NCI-H1105 treated with DMSO at 0.1 percent for 48 hours (cell line): ENCODE data around the gene KDM3B.
"Not testable (repeated sequence)": the region's sequence is repeated elsewhere in the genome, so short reads cannot be mapped to it uniquely, and the experiment has no call there.

Experiments used
- DNase-seq: peaks from one replicate; lab custom pipeline; 2025; lab: John Stamatoyannopoulos, UW

KDM3B gene, protein sequence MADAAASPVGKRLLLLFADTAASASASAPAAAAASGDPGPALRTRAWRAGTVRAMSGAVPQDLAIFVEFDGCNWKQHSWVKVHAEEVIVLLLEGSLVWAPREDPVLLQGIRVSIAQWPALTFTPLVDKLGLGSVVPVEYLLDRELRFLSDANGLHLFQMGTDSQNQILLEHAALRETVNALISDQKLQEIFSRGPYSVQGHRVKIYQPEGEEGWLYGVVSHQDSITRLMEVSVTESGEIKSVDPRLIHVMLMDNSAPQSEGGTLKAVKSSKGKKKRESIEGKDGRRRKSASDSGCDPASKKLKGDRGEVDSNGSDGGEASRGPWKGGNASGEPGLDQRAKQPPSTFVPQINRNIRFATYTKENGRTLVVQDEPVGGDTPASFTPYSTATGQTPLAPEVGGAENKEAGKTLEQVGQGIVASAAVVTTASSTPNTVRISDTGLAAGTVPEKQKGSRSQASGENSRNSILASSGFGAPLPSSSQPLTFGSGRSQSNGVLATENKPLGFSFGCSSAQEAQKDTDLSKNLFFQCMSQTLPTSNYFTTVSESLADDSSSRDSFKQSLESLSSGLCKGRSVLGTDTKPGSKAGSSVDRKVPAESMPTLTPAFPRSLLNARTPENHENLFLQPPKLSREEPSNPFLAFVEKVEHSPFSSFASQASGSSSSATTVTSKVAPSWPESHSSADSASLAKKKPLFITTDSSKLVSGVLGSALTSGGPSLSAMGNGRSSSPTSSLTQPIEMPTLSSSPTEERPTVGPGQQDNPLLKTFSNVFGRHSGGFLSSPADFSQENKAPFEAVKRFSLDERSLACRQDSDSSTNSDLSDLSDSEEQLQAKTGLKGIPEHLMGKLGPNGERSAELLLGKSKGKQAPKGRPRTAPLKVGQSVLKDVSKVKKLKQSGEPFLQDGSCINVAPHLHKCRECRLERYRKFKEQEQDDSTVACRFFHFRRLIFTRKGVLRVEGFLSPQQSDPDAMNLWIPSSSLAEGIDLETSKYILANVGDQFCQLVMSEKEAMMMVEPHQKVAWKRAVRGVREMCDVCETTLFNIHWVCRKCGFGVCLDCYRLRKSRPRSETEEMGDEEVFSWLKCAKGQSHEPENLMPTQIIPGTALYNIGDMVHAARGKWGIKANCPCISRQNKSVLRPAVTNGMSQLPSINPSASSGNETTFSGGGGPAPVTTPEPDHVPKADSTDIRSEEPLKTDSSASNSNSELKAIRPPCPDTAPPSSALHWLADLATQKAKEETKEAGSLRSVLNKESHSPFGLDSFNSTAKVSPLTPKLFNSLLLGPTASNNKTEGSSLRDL (N-terminal part only)

DNA sequence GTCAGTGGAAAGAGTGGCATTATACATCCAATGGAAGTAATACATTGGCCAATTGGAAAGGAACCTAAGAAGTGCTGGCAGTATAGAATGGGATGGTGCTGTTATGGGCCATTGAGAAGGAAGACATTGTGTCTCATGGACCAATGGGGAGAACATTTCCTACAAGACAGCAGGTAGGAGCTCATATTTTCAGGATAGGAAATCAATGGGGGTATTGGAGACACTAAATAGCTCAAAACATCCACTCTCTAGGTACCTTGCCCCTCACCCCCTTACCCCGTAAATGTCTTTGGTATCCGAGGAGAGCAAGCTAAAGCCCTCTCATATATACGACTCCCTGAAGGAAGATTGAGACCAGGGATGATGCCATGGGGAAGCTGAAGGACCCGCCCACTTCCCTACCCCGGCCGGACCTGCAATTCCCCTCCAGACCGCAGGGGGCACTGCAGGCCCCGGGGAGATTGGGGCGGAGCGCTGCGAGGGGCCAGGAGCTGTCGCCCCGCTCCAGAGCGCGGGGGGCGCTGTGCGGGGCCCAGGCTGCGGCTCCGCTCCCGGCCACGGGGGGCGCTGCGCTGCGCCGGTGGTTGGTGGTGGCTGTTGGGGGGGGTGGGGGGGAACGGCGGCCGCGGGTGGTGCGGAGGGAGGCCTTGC is at the start of gene KDM3B:
Gene KDM3B (plus strand): TSS at position 615 of the 651 bp plus-strand sequence. CDS start 111 bp downstream, outside the sequence.
- DNase-seq, result peak; percentile 65

DNA sequence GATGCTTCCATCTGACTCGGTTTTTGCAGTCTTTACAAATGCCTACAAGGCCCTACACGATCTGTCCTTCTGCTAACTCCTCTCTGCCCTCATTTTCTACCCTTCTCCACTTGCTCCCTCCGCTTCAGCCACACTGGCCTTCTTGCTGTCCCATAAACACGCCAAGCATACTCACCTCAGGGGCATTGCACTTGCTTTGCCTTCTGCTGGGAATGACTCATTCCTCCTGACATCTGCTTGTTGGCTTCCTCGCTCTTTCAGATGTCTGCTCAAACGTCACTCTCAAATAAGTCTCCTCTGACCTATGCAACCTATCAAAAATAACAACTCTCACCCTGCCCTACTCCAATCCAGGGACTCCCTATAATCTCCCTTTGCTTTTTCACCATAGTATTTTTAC is 49.1 kb upstream of the KDM3B start:
- DNase-seq, result no peak

DNA sequence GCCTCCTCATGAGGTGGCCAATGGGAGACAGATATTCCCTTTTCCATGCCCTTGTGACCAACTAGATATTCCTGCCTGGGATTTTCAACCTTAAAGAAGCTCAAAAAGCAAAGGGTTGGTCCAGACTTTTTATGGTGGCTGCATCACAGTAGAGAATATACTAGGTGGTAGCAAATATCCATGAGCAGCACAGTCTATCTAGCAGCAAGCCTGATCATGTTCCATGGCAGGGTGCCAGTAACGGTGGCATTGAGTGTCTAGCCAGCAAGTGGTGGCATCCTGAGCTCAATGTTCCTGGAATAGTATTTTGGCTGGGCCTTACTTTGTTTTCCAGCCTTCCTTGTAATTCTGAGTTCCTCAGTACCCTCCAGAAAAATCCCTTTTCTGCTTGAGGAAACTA is 46.7 kb upstream of the KDM3B start:
- DNase-seq, result peak; percentile 64

DNA sequence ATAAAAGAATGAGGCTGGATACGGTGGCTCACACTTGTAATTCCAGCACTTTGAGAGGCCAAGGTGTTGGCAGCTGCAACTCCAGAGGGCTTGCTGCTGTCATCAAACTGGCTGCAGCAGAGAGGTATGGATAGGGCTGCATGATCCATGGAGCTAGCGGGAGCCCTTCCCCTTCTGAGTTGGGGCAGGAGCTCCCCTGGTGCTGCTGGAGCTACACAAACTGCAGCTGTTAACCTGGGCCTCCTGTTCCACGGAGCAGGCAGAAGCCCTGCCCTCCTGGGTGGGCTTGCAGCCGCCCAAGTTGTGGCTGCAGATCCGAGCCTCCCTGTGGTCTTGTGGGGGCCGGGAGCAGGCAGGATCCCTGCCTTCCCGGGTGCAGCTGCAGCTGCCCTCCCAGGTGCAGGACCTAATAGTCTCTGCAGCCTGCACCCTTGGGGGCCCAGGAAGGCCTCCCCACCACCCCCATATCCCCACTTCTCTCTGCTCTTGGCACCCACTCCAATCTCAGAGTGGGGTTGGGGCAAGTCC is 36.7 kb upstream of the KDM3B start:
- DNase-seq, result no peak

DNA sequence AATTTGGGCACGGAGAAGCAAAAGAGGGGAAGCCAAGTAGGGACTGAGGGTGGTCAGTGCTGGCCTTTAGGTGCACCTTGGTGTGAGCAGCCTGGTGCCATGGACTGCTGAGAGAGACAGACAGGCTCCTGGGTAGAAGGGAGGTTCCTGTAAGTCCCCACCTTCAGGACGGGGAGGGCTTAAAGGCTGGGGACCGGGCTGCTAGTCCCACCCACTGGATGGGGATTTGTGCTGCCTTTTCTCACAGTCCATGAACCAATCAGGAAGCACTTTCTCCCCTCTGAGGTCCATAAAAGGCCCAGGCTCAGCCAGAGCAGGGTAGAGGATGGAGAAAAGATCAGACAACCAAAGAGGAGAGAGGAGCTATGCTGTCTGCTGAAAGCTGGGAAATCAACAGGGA is 36.1 kb upstream of the KDM3B start:
- no peak for DNase-seq

DNA sequence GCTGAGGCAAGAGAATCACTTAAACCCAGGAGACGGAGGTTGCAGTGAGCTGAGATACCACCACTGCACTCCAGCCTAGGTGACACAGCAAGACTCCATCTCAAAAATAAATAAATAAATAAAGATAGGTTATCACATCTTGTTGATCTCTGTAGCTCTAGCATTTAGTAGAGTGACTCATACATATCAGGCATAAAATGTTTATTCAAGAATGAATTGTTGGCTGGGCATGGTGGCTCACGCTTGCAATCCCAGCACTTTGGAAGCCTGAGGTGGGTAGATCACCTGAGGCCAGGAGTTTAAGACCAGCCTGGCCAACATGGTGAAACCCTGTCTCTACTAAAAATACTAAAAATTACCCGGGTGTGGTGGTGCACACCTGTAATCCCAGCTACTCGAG is 34.3 kb upstream of the KDM3B start:
- not testable (repeated sequence) for DNase-seq

DNA sequence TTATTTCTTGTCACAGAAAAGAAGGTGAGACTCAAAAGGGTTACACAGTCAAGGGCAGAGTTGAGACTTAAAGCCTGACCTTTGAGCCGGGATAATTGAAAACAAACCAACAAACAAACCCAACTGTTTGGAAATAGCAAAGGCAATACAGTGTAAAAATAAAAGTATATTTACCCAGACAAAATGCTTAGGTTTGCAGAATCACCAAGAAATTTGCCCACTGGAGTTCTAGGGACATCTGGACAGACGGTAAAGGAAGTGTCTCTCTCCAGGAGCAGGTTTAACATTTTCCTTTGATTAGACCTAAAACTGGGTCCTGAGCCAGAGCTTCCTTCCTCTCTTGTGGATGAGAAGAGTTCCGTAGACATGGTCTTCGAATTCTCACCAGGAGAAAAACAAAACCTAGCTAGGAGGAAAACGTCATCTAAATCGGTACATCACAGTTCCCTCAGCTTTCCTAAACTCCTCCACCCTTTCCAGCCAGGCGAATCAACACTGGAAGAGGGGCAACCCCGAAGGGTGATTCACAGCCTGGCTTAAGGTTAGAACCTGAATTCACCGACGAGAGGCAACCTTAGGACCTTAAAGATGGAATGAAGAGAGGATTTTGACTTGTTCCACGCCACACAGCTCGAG is 21.6 kb upstream of the KDM3B start:
- DNase-seq, result no peak

DNA sequence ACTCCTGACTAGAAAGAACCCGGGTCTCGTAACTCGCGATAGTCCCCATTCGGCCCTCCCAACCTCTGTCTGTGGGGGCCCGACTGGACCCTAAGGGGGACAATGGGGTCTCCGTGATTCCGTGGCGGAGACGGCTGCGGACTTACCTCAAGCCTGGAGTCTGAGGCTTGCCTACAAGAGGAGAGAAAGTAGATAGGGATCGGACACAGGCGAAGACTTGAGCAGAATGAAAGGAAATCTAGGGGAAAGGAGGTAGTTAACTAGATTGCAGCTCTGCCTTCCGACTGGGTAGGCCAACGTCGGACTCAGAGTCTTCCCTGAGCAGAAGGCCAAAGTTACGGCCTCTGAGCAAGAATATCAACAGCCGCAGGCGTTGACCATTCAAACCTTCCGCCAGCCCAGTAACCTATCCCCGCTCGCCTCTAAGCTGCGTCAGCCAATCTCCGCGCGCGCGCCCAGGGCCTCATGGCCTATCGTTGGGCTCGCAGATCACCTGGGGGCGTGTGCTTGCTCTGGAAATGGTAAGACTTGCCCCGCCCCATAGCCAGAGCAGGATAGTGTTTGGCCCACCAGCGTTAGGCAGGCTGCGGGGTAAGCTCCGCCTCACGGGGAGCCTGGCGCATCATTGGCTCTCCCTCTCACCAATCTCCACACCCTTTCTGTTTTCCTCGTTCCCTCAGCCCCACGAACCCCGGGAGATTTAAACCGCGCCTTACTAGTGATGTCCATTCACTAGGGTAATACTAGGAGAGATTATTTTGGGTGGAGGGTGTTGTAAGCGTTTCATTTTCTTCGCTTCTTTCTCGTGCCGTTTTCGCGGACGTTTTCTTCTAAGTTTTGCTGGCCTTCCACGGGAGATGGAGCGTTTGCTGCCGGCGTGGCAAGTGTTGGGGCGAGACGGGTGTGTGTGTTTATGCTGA is 20.8 kb upstream of the KDM3B start, which contains the start of gene CDC25C:
Gene CDC25C (minus strand): TSS at position 356 of the 920 bp plus-strand sequence. CDS start 624 bp downstream, outside the sequence.
- DNase-seq, result peak; percentile 94

DNA sequence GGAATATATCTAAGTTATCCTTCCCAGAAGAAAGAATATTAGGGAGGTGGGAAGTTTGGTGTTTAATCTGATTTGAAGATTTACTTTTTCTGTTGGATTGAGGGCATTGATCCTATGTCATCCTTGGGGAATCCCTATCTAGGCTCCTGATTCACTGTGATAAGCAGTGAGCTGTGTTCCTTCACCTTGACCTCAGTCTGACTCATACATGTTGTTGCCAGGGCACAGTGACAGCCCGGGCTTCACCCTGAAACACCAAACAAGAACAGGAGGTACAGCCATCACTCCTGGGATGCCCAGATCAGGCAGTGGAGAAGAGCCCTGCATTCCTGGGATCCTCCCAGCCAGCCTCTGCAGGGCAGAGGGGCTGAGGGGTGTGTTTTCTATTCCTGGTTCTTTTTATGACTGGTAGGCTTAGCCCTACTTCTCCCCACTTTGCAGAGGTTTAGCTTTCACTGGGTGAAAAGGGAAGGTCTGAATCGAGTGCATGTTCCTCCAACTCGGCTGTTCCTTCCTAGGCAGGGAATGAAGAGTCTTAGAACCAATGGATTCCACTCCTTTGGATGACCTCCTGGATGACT is 17.5 kb upstream of the KDM3B start:
- no peak for DNase-seq

DNA sequence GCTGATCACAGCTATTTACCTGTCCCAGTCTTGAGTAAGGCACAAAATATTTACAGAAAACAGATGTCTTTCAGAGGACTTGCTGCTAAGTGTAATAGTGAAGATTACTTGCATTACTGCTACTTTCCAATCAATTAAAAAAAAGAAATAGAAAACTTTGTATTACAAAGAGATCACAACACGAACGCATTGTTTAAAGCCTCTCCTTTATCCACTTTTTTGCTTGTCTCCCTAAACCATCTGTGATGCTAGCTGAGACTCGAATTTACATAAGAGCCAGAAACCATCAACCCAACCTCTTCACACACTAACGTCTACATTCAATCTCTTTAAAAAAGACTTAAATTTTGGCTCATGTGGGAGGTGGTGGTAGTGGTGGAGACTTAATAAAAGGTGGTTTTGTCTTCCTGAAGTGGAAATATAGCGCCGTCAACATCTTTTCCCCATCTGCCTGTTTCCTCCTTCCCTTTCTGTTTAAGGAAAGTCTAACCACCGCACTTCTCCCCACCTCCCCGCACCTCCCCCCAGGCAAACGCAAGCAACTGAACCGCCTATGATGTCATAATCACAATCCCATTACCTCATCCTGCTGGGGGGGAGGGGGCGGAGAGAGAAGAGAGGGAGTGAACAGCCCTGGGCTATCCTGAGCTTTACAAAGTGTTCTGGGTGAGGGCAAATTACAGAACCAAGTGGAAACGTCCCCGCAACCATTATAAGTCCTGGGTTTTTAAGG is 15.4 kb upstream of the KDM3B start:
- DNase-seq, result no peak

DNA sequence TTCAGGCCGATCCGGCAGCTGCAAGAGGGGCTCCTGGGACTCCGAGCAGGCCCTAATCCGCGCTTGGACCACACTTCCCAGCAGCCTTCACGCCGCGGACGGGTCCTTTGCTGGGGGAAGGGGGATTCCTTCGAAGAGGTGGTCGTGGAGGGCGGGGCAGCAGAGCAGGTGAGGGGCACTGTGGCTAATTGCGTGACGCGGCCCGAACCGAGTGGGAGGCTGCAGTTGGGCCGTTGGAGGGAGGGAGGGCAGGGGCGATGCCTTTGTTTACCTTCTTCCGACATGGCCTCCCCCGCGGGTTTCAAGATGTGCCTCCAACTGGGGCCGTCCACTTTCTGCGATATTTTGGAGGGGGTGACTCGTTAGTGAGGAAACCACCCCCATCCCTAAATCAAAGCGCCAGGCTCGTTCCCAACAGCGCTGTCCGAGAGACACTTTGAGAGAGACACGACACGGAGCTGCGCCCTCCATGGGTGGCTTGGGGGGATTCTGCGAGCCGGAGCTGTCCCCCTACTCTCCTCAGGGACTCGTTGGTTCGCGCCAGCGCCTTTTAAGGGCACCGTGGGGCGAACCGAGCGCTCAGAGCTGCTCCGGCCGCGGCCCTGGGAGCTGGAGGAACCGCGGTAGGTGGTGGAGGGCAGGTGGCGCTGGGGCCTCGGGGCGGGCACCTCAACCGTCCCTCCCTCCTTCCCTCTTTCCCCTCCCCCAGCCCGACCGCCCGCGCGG is 14.6 kb upstream of the KDM3B start, which contains the start of gene FAM53C:
Gene FAM53C (plus strand): TSS at position 582 of the 726 bp plus-strand sequence. CDS start 3,070 bp downstream, outside the sequence.
- peak; percentile 71 for DNase-seq

DNA sequence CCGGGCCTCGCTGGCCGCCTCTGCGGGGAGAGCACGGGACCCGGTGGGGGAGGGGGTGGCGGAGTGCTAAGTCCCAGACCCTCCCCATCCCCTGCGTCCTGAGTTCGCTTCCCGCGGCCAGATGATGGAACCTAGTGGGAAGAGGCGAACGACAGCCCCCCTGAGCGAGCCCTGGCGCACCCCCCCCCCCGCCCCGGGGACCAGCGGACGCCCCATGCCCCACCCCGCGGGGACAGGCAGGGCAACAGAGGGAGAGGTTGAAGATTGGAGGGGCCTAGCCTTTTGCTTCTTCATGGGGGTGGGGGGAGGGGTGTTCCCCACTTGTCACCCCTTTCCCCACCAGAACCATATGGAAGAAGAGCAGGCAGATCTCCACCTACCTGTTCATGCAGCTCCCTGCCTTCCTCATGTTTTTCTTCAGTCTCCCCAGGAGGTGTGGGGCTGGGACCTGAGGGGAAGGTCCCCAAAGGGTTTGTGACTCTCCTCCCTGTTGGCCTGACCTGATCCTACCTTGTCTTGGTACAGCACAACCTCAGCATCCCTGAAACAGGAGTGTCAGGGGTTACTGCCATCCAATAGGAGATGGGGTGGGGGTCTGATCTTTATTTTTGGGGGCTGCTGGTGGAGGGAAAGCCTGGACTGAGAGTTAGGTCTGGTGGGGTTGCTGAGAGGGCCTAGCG is 13.9 kb upstream of the KDM3B start:
- DNase-seq, result no peak

DNA sequence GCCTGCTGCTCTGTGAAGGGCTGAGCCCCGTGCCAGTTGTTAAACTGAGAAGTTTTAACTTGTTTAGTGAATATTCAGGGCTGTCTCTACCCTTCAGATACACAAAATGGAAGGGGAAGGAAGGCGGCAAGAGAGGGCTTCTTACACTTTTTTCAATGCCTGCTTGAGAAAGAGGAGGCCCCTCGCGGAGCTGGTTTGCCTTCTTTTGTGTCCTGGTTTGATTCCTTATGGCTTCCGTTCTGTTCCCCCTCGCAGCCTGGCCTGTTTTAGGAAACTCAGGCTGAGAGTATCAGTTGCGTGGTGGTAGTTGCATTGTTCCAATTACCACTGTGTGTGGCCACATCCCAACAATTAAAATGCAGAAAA is 13.4 kb upstream of the KDM3B start:
- DNase-seq, result no peak

DNA sequence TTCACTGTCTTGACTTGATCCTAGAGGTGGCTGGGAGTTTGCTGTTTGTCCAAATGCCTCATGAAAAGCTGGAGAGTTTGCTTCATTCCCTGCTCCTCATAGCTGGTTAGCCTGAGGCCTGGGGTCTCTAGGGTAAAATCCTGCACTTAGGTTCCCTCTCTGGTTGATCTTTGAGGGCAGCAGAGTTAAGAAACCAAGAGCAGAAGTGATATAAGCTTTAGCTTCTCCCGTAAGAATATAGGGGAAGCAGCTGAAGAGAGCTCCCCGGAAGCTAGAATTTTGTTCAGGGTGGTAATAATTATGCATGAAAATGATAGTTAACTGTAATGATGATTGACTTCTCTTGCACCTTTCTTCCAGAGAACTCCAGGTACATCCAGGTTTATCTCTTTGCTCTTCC is 13.0 kb upstream of the KDM3B start:
- DNase-seq, result no peak

DNA sequence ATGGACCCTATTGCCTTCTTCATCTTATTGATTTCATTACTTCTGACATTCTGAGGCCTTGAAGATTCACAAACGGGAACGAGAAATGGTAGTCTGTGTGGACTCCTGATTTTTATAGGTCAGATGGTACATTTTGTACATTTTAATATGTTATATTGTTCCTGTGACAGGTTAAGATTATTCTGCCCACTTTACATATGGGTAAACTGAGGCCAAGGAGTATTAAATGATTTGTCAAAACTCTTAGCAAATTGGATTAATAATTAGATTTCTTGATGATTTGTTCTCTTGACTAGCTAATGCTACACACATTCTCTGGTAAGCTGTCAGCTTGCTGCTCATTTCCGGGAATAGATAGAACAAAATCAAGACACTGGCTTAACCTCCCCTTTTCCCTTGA is 12.5 kb upstream of the KDM3B start:
- no peak for DNase-seq

DNA sequence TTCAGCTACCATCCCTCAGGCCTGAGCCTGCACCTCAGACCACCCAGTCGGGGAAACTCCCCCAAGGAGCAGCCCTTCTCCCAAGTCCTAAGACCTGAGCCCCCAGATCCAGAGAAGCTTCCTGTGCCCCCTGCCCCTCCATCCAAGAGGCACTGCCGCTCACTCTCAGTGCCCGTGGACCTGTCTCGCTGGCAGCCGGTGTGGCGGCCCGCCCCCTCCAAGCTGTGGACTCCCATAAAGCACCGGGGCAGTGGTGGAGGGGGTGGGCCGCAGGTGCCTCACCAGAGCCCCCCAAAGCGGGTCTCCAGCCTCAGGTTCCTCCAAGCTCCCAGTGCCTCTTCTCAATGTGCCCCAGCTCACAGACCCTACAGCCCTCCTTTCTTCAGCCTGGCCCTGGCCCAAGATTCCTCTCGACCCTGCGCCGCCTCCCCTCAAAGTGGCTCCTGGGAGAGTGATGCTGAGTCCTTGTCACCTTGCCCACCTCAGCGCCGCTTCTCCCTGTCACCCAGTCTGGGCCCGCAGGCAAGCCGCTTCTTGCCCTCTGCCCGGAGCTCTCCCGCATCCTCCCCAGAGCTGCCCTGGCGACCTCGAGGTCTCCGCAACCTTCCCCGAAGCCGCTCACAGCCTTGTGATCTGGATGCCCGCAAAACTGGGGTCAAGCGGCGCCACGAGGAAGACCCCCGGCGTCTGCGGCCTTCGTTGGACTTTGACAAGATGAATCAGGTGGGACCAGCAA is 7.4 kb upstream of the KDM3B start:
- DNase-seq, result no peak

DNA sequence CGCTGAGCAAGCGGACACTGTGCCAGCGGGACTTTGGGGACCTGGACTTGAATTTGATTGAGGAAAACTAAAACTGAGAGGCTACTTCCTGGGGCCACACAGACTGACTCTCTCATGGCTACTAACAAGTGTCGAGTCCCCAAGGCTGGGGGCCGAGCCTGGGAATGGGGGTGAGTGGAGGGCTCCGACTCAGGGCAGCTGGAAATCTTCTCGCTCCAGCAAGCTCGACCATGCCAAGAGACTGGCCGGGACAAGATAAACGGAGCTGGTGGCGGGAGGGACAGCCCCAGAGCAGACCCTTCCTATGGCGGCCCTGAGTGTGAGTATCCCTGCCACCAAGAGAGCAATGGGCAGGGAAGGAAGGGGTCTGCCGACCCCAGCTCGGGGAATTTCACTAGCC is 5.6 kb upstream of the KDM3B start:
- DNase-seq, result no peak
